HG03442 (cell line): ENCODE data around the gene SYCN.

Experiments
- ATAC-seq: cut with Tn5 transposase; IDR thresholded peaks from one replicate; pipeline ENCODE4 v1.9.1; 2021; ENCODE audit warnings: mild to moderate bottlenecking, moderate library complexity; ENCODE audit not compliant: unreplicated experiment

Gene SYCN

DNA sequence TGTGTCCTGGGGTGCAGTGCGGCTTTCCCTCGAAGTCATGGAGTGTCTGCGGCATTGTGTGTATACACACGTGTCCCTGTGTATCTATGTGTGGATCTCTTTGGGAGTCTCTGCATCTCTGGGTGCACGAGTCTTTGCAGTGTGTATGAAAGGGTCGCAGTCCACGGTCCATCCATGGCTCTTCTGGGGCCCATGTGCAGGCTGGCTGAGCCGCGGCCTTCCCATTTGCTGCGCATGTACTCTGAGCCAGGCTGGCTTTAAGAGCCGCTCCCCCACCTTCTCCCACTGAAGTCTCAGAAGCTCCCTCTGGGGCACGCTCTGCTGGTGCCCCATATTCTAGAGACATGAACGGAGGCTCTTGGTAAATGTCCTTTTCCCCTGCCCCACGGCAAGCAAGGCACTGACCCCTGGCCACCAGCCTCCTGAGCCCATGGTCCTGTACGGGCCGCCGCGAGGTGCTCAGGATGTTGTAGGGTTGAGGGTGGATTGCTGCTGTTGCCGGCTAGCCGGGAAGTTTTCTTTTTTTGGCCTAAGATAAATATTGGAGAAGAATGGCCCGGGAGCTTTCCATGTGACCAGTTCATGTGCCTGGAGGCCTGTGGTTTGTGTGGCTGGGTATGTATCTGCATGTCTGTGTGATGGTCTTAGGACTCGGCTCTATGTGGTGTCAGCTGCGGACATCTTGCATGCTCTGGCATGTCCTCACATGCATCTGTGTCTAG, 46.6 kb downstream of the SYCN start:
- ATAC-seq, result no peak

DNA sequence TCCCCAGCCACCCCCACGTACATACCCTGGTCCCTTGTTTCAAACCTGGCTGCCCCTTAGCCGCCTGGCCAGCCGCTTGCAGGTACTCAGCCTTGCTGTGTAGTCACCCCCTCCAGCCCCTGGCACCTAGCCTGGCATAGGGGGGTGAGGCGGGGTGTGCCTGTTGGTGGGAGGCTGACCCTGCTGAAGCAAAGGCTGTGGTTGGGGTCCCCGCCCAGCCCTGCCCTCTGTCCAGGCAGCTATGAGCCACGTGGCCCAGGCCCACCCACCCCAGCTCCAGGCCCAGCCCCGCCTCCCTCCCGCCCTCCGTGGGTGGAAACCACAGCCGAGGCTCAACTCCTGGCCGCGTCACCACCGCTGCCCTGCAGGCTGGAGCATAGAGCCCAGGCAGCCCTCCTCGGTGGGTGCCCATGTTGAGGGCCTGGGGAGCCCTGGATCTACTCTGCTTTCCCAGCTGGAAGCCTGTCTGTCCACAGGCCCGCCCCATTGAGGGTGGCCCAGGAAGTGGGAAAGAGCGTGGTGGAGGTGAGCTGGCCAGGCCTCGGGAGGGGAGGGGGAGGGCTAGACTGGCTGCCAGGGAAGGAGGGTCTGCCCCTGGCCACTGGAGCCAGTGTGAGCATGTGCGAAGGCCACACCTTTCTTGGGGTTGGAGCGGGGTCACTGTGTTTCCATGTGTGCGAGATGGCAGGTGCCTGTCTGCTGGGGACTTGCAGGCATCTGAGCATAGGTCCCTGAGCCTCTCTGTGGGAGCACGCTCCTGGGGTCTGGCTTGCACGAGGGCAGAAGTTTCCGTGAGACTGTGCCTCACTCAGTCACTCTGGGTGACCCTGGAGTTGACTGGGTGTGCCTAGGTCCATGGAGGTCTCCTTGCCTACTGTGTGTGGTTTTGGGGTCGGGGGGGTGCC, 47.5 kb downstream of the SYCN start:
- no peak for ATAC-seq

GRCh38 chr19:39155741-39156140, 48.3 kb downstream of the SYCN start:
- no peak for ATAC-seq

- ATAC-seq, result no peak
Observed at GRCh38 chr19:39155114-39155700, 48.9 kb downstream of the SYCN start.

- ATAC-seq, result no peak
Observed at GRCh38 chr19:39154629-39155100, 49.4 kb downstream of the SYCN start.

DNA sequence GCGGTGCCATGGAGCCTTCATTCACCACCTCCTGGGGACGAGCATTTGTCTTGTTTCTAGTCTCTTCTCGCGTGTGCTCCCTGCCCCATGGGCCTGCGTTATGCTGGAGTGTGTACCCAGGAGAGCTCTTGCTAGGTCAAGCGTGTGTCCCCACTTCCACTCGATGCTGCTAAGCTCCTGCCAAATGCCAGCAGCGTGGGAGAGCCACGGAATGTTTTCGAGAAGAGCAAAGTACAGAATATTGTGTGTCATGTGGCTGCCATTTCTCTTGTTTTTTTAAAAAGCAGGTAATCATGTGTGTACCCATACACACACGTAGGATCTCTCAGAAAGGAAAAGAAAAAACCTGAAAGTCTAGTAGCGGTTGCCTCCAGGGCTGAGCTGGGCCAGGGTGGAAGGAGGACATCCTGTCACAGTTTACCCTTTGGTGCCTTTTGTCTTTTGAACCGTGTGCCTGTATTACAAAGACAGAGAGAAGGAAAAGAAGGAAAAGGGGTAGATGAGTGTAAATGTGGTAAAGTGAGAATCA, 49.9 kb downstream of the SYCN start:
- ATAC-seq, result no peak
